HG03103 (cell line): ENCODE measurements around the gene NECAP2.
A peak's percentile ranks its signal among the peaks of the same experiment; 100 is the strongest.

Experiments used
- ATAC-seq: cut with Tn5 transposase; IDR thresholded peaks from one replicate; pipeline ENCODE4 v1.9.1; 2021; ENCODE audit warnings: low read depth; ENCODE audit not compliant: unreplicated experiment

The NECAP2 gene

GRCh38 chr1:16440470-16441281, at the start of gene NECAP2:
NECAP2 (plus strand) TSS chr1:16440724; CDS start chr1:16440762, 38 bp downstream.
- ATAC-seq, result peak; percentile 73

GRCh38 chr1:16391411-16391810, 49.1 kb upstream of the NECAP2 start:
- no peak for ATAC-seq

GRCh38 chr1:16392740-16393569, 47.6 kb upstream of the NECAP2 start:
- ATAC-seq, result no peak

DNA sequence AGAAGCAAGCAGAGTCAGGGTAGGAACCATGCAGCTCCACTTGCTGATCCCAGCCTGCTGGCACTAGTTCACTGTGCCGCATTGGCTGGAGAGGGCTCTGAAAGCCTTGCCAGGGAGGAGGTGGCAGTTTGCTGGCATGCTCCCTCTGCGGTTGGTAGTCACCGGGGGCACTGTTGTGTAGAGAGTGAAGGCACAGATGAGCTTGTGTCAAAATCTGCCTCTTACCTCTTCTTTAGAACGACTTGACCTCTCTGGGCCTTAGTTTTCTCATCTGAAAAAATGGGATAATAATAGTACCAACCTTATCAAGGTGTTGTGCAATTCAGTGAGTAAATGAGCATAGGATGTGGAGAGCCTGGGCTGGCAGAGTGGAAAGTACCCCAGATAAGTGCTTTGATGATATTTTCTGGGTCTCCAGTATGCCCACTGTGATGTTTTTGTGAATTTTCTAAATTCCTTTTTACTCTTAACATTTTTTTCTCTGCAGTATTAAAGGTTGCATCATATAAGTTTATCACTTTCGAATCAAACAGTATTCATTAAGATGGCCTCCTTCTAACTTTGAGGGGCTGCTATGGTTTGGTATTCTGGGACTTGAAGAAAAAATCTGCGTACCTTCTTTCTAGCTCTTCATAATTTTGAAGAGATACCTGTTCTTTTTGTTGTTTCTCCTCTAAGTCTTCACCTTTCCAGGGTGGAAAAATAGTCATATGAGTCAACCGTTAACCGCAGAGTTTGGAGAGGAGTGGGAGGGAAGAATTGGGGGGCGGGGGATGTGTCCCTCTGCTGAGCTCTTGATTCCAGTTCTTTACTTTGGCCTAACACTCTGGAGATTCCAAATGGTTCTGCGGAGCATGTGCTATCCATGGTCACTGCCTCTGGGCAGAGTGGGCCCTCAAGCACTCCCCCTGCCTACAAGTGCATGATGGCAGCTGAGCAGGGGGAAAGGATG, 46.7 kb upstream of the NECAP2 start:
- ATAC-seq, result no peak

- ATAC-seq, result no peak
Observed at GRCh38 chr1:16394977-16395376, 45.5 kb upstream of the NECAP2 start.

DNA sequence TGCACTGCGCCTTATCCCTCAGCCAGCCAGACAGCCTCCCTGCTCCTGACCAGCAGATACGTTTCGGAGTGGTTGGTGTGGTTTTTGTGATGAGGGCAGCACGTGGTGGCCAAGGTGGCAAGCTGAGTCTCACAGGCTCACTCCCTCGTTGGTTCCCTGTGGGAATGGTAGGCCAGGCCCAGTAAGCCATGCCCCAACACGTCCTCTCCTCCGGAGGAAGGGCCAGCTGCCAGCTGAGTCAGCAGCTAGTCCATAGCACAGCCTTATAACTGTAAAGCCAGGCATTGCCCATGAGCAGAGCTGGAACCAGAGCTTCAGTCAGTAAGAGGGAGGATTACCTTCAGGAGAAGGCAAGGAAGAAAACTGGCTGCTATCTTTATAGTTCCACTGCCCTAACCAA, 43.9 kb upstream of the NECAP2 start:
- no peak for ATAC-seq

DNA sequence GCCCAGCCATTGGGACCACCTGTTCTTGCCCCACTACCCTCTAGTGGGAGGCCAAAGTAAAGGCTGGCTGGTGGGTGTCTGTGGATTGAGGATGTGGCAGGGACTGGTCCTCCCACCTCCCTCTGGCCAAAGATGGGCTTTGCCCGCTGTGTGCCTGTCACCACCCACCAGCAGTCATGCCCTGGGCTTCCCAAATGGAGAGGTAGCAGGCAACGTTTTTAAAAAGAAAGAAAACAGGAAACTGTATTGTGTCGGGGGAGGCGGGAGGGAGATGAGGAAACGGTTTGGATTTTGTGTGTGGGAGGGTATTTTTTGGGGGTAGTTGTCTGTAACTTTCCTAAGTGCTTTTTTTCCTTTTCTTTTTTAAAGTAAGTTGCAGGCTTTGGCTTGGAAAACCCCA, 43.4 kb upstream of the NECAP2 start:
- ATAC-seq, result no peak

DNA sequence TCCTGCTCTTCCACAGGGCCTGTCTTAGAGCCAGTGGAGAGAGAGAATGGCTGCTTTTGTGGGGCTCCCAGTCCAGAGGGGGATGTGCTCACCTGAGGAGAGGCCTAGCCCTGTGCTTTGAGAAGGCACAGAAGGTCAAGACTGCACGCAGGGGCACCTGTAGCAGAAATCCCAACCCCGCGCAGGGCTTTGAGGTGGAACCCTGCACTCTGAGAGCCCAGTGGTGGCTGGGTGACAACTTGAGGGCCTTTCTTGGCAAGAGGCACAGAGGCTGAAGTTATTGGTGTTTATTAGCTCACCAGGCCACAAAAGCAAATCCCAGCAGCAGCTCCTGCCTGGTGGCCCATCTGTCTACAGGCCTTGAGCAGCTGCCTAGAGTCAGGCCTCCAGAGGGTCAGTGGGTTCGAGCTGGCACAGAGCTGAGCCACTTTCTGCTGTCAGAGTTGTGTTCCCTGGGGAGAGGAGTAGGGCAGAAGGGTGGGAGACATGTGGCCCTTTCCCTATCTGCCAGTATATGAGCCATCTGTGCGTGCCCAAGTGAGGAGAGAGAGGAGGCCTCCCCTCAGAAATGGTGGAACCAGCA, 42.1 kb upstream of the NECAP2 start:
- ATAC-seq, result no peak

- no peak for ATAC-seq
Observed at GRCh38 chr1:16402742-16403141, 37.8 kb upstream of the NECAP2 start.

DNA sequence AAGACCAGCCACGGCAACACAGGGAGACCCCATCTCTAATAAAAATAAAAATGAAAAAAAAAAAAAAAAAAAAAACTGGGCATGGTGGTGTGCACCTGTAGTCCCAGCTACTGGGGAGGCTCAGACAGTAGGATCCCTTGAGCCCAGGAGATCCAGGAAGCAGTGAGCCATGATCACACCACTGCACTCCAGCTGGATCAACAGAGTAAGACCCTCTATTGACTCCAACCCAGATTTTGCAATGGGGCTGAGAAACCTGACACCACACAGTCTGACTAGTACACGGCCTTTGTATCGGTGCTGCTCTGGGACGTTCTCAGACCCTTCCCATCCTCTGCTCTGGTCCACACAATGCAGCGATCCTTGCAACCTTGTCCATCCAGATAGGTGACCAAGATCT, 35.1 kb upstream of the NECAP2 start:
- no peak for ATAC-seq

GRCh38 chr1:16406868-16407267, 33.7 kb upstream of the NECAP2 start:
- no peak for ATAC-seq

GRCh38 chr1:16409536-16410152, 30.9 kb upstream of the NECAP2 start:
- ATAC-seq, result no peak

GRCh38 chr1:16410803-16411202, 29.7 kb upstream of the NECAP2 start:
- ATAC-seq, result no peak

GRCh38 chr1:16413191-16413590, 27.3 kb upstream of the NECAP2 start:
- ATAC-seq, result no peak

DNA sequence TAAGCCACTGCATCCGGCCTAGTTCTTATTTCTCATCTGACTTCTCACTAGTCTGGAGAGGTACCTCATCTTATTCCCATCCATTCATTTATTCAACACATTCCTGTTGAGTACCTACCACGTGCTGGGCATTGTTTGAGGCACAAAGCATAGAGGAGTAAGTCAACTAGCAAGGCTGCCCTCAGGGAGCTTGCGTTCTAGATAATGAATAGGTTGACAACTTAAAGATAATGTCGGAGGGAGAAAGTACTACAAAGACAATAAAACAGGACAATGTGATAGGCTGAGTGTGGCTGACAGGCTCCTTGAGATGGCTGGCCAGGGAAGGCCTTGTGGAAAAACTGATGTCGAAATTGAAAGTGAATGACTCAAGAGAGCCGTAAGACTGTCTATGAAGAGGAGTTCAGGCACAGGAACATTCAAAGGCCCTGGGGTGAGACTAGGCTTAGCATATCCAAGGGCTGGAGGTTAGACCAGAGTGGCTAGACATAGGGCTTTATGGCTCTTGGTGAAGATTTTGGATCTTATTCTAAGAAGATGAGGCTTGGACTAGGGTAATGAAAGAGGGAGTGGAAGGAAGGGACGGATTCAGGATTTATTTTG, 21.6 kb upstream of the NECAP2 start:
- no peak for ATAC-seq

DNA sequence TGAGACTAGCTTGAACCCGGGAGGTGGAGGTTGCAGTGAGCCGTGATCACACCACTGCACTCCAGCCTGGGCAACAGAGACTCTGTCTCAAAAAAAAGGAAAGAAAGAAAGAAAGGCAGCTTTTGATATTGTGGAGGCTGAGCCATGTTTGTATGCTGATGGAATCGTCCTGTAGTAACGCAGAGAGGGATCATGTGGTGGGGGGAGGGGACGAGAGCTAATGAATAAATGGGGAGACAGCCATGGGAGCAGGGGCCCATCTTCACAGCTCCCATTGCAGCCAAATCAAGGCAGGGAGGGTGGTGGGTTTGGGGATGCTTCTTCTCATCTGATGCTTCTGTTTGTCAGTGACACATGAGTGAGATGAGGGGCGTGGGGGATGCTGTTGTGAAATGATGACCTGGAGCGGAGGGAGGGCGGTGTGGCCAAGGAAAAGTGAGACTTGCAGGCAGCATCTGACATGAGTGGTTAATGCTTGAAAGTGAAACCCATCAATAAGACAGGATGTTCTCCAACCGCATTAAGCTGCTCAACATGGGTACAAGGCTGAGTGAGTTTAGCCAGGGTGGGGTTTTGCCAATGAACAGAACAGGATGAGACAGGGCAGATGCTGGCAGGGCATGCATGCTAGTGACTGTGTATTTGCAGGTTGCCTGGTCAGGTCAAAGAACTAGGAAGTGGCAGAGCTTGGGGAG, 20.0 kb upstream of the NECAP2 start:
- peak; percentile 93 for ATAC-seq

GRCh38 chr1:16421201-16421600, 19.3 kb upstream of the NECAP2 start:
- ATAC-seq, result no peak

DNA sequence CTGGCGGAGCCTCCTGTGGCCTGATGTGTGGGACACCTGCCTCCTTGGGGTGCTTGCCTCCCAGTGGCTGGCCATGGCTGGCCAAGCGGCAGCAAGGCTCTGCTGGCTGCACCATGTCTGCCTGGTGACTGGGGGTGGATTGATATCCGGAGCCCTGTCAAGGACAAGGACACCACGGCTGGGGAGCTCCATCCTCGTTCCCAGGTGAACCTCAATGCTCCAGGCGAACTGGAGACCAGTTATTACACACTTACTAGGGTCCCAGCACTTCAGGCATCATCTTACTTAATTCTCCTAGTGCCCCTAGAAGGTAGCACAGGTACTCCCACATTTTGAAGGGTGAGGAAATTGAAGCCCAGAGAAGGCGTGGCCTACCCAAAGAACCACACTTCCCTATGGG, 18.5 kb upstream of the NECAP2 start:
- ATAC-seq, result no peak
